HepG2 (cell line): ENCODE measurements around the gene SRC. TPM values are rescaled to one million over a fixed set of nuclear protein-coding genes. Genes with fewer than 3 reads are reported as not detected.

Source experiments
- ATAC-seq: fragments of 200-7000 bp; cut with Tn5 transposase; 3 replicates; pipeline ENCODE4 v1.9.1; 2020; ENCODE audit warnings: mild to moderate bottlenecking, moderate library complexity
- BruUV-seq: library from RNA; stranded (reverse); fragments of 400-500 nt; replicated peaks from 2 replicates; lab custom pipeline; 2021; lab: Mats Ljungman, UMichigan
- CTCF ChIA-PET: fragments of 300-600 bp; formaldehyde crosslinking; extraction: SDS; loops from one replicate; lab custom pipeline; 2021; ENCODE audit warnings: low total read pairs, inconsistent platforms, low intra/inter-chr PET ratio; lab: Yijun Ruan, JAX
- POLR2A ChIA-PET: fragments of 350-600 bp; sonication (Branson Sonifier 250); formaldehyde crosslinking; loops from one replicate; lab custom pipeline; 2020; ENCODE audit warnings: antibody characterized with exemption, inconsistent platforms; lab: Yijun Ruan, JAX
- DNase-seq: peaks from one replicate; pipeline ENCODE4 v3.0.0-alpha.2; 2015; ENCODE audit warnings: low spot score
- FAIRE-seq: peaks from 3 replicates; lab custom pipeline; 2011; peaks lifted over from hg19 to GRCh38; lab: Jason Lieb, UNC
- H2AFZ ChIP-seq: one replicate; pipeline ENCODE4 v1.6.1; 2011; ENCODE audit warnings: low read length, inconsistent platforms
- H3K27ac ChIP-seq: fragments of 300-600 bp; 3 replicates; pipeline ENCODE4 v1.8.0; 2011; ENCODE audit warnings: mixed run types, mild to moderate bottlenecking, mixed read lengths, low read length, inconsistent platforms; ENCODE audit not compliant: insufficient read depth; ENCODE audit errors: extremely low read length
- H3K27me3 ChIP-seq, 2 experiments: fragments of 200-600 bp in 1 of 2; 2 replicates in 1 of 2; 3 replicates in 1 of 2; pipeline versions ENCODE4 v1.6.0 to v1.8.0; 2011; ENCODE audit warnings: low read length in 2 of 2, mild to moderate bottlenecking in 2 of 2, moderate library complexity in 2 of 2, inconsistent platforms in 1 of 2; ENCODE audit not compliant: insufficient read depth in 2 of 2, control insufficient read depth in 1 of 2
- H3K36me3 ChIP-seq, 2 experiments: fragments of 200-600 bp in 1 of 2; replicated peaks in 1 of 2; 2 replicates in 1 of 2; 3 replicates in 1 of 2; pipeline versions ENCODE4 v1.5.1 to v1.8.0; 2011; ENCODE audit warnings: low read length in 2 of 2, inconsistent platforms in 1 of 2; ENCODE audit not compliant: insufficient read depth in 2 of 2, control insufficient read depth in 1 of 2
- H3K4me1 ChIP-seq: 2 replicates; pipeline ENCODE4 v1.5.1; 2012; ENCODE audit warnings: low read length, inconsistent platforms; ENCODE audit not compliant: insufficient read depth
- H3K4me2 ChIP-seq: 2 replicates; pipeline ENCODE4 v1.6.0; 2011; ENCODE audit warnings: low read depth, low read length, inconsistent platforms
- H3K4me3 ChIP-seq, 3 experiments: fragments of 200-600 bp in 1 of 3; sonication (generic), shearing (Covaris generic) in 1 of 3; replicated peaks in 1 of 3; 2 replicates each; pipeline ENCODE4 v1.5.1; 2011 to 2016; ENCODE audit warnings: low read length in 3 of 3, inconsistent platforms in 2 of 3, low read depth in 2 of 3, mild to moderate bottlenecking in 2 of 3, control low read depth in 1 of 3, mixed read lengths in 1 of 3; ENCODE audit not compliant: insufficient read depth in 1 of 3
- H3K79me2 ChIP-seq: one replicate; pipeline ENCODE4 v1.6.1; 2011; ENCODE audit warnings: low read length, inconsistent platforms; ENCODE audit not compliant: insufficient read depth
- H3K9ac ChIP-seq: 2 replicates; pipeline ENCODE4 v1.6.0; 2011; ENCODE audit warnings: mild to moderate bottlenecking, low read depth, low read length, inconsistent platforms; ENCODE audit not compliant: insufficient read depth
- H3K9me3 ChIP-seq: 2 replicates; pipeline ENCODE4 v1.5.1; 2012; ENCODE audit warnings: mild to moderate bottlenecking, low read length
- H4K20me1 ChIP-seq: 2 replicates; pipeline ENCODE4 v1.6.0; 2011; ENCODE audit warnings: inconsistent platforms, mild to moderate bottlenecking, low read length, moderate library complexity; ENCODE audit not compliant: insufficient read depth
- AGO2 ChIP-seq: fragments of 200-400 bp; formaldehyde crosslinking; optimal IDR thresholded peaks from 2 replicates; pipeline ENCODE3; 2017; ENCODE audit warnings: mild to moderate bottlenecking, low read depth, low read length, moderate library complexity
- BRCA1 ChIP-seq: sonication (generic); formaldehyde crosslinking; IDR thresholded peaks from 2 replicates; pipeline ENCODE4 v1.4.0; 2020; ENCODE audit warnings: missing genetic modification reagents
- CEBPG ChIP-seq: IDR thresholded peaks from 2 replicates; pipeline ENCODE4 v1.6.1; 2016
- GPBP1L1 ChIP-seq: sonication (generic); formaldehyde crosslinking; IDR thresholded peaks from 2 replicates; pipeline ENCODE4 v1.5.0; 2020; ENCODE audit warnings: mild to moderate bottlenecking, missing genetic modification reagents
- NBN ChIP-seq: fragments of 450-650 bp; conservative IDR thresholded peaks from 2 replicates; pipeline ENCODE4 v1.6.1; 2017
- PATZ1 ChIP-seq: sonication (generic); formaldehyde crosslinking; IDR thresholded peaks from 2 replicates; pipeline ENCODE4 v1.4.0; 2020; ENCODE audit warnings: missing genetic modification reagents
- ZNF275 ChIP-seq: sonication (generic); formaldehyde crosslinking; IDR thresholded peaks from 2 replicates; pipeline ENCODE4 v1.8.0; 2022; ENCODE audit warnings: missing genetic modification reagents, mild to moderate bottlenecking, inconsistent platforms, borderline replicate concordance
- ZNF468 ChIP-seq: sonication (generic); formaldehyde crosslinking; IDR thresholded peaks from 2 replicates; pipeline ENCODE4 v1.8.0; 2022; ENCODE audit warnings: mild to moderate bottlenecking, moderate library complexity, missing genetic modification reagents
- ZNF496 ChIP-seq: sonication (generic); formaldehyde crosslinking; IDR thresholded peaks from 2 replicates; pipeline ENCODE4 v1.8.1; 2023; ENCODE audit warnings: mild to moderate bottlenecking, moderate library complexity, missing genetic modification reagents; ENCODE audit not compliant: insufficient replicate concordance
- WGBS: methylation state at CpG from one replicate; pipeline ENCODE4 v1.1.6; 2017; ENCODE audit warnings: low lambda C conversion rate; 5-methylcytosine and 5-hydroxymethylcytosine counted together
- in situ Hi-C: cut with HindIII; loops from 2 replicates; pipeline ENCODE4 v1.10.0; 2017; ENCODE audit warnings: low pct_unique_long_range_greater_than_20kb; ENCODE audit not compliant: extremely low pct_ligation_motif_present
- intact Hi-C: fragments of 100-400 bp; cut with micrococcal nuclease; formaldehyde crosslinking; loops from one replicate; pipeline ENCODE4 v1.10.0; 2022; ENCODE audit not compliant: unreplicated experiment
- polyA plus RNA-seq, 8 experiments: library from polyadenylated mRNA; depleted of rRNA in 3 of 8; stranded (reverse) in 7 of 8; unstranded in 1 of 8; fragments of >200 nt; fragmentation: Illumina TruSeq in 4 of 8; extraction: Trizol in 4 of 8; gene quantifications; 2 replicates each; pipeline versions ENCODE4 v1.2.1 to v1.2.3, GENCODE V29; 2011 to 2016; ENCODE audit warnings: low read depth in 4 of 8, missing spikeins in 1 of 8, mixed read lengths in 1 of 8; ENCODE audit not compliant: insufficient read depth in 1 of 8
- total RNA-seq, 5 experiments: library from RNA; depleted of rRNA; stranded (reverse); fragments of >200 nt; fragmentation: Illumina TruSeq; extraction: Trizol; gene quantifications; 2 replicates each; pipeline ENCODE4 v1.2.3, GENCODE V29; 2016; ENCODE audit warnings: low read depth in 1 of 5

The SRC gene
- total and polyA plus RNA-seq, 2 of the 13 experiments (the other 11 are each of a cell fraction or from before 2014, with no cell fraction given): 54.7 to 192 TPM

- TF ChIP-seq ZNF275 (CRISPR knock-in tag) (no peak), NBN (no peak), GPBP1L1 (CRISPR knock-in tag) (no peak), BRCA1 (no peak)
Measured at GRCh38 chr20:37315021-37315451, 30.9 kb upstream of the SRC start (continued).

GRCh38 chr20:37315452-37316110, 30.4 kb upstream of the SRC start:
- 94% methylated on average over 13 of the region's 13 CpGs for WGBS
- Histone ChIP-seq H3K9ac (no peak overlapping the region), H3K79me2 (no peaks in the 10 kb centered on the region), H3K4me2 (no peak overlapping the region), H3K27me3 (no peaks in the 10 kb centered on the region), H3K4me1 (no peaks in the 10 kb centered on the region), H4K20me1 (no peaks in the 10 kb centered on the region; the same call in 1 of the 2 replicates), H3K36me3 (peaks cover 19 to 34% of the 10 kb centered on the region in 2 experiments), H3K27ac (no peak overlapping the region), H3K4me3 (no peak overlapping the region), H2AFZ (no peak overlapping the region), H3K9me3 (no peaks in the 10 kb centered on the region)
- ChIA-PET POLR2A (no interaction called here), CTCF (no interaction called here)
- no peak for ATAC-seq
- TF ChIP-seq ZNF468 (CRISPR knock-in tag) (no peak), PATZ1 (CRISPR knock-in tag) (no peak), AGO2 (peak; percentile 42), CEBPG (no peak), ZNF496 (CRISPR knock-in tag) (no peak)
- in situ Hi-C loops (no loop called here), intact Hi-C loops (no loop called here)
- no peak for DNase-seq
- BruUV-seq: no TSS peak
- no peak for FAIRE-seq
